ENCODE results near the gene DDX49. TPM values are rescaled to one million over a fixed set of nuclear protein-coding genes. Genes with fewer than 3 reads are reported as not detected.

Gene DDX49
- total and polyA plus RNA-seq, 8 donors, result 17.5 to 42.2 (median 24.5) TPM

- DNase-seq (no peak), ATAC-seq (peak in 1 of 4 donors; percentile 3), FAIRE-seq (no peak)
- 87 to 92% methylated on average over 26 of the region's 26 CpGs for WGBS, 2 donors
- no peaks in the 10 kb centered on the region for H3K4me1 ChIP-seq
- no peaks in the 10 kb centered on the region for H3K27me3 ChIP-seq
- no peak overlapping the region for H3K27ac ChIP-seq
- H3K36me3 ChIP-seq, result peaks cover 3 to 25% (median 6%) of the 10 kb centered on the region in 3 donors
- TF ChIP-seq CTCF (IDR thresholded peaks at IDR 0.05), result no peak
- H3K9me3 ChIP-seq, result no peaks in the 10 kb centered on the region
- H3K4me3 ChIP-seq, result no peak overlapping the region
- intact Hi-C loops (cut with DNase I), result no loop called here
Measured at GRCh38 chr19:18928018-18928805, 8.7 kb downstream of the DDX49 start.

GRCh38 chr19:18929311-18929710 lies 9.8 kb downstream of the DDX49 start:
- Histone ChIP-seq H3K4me1 (no peaks in the 10 kb centered on the region), H3K4me3 (no peak overlapping the region), H3K9me3 (no peaks in the 10 kb centered on the region), H3K27me3 (no peaks in the 10 kb centered on the region), H3K27ac (no peak overlapping the region), H3K36me3 (peaks cover 3 to 16% (median 6%) of the 10 kb centered on the region in 3 donors)
- TF ChIP-seq CTCF (IDR thresholded peaks at IDR 0.05), result no peak
- FAIRE-seq (no peak), ATAC-seq (no peak), DNase-seq (no peak)
- 89% methylated on average over 25 of the region's 25 CpGs for WGBS, 2 donors
- intact Hi-C loops (cut with DNase I), result no loop called here

GRCh38 chr19:18931316-18932162 lies 12.0 kb downstream of the DDX49 start:
- DNase-seq (no peak), ATAC-seq (no peak), FAIRE-seq (no peak)
- Histone ChIP-seq H3K4me3 (no peak overlapping the region), H3K9me3 (no peaks in the 10 kb centered on the region), H3K27me3 (no peaks in the 10 kb centered on the region), H3K36me3 (no peaks in the 10 kb centered on the region), H3K4me1 (no peaks in the 10 kb centered on the region), H3K27ac (no peak overlapping the region)
- no peak for TF ChIP-seq CTCF (IDR thresholded peaks at IDR 0.05)
- 85 to 87% methylated on average over 34 of the region's 34 CpGs for WGBS, 2 donors
- intact Hi-C loops (cut with DNase I), result no loop called here

- peak in 5 of 6 donors; percentile 44 to 79 (median 63) for DNase-seq
- intact Hi-C loops (cut with DNase I), result no loop called here
- Histone ChIP-seq H3K9me3 (no peaks in the 10 kb centered on the region), H3K4me3 (no peak overlapping the region), H3K27me3 (no peaks in the 10 kb centered on the region), H3K27ac (no peak overlapping the region), H3K4me1 (no peaks in the 10 kb centered on the region), H3K36me3 (no peaks in the 10 kb centered on the region)
- TF ChIP-seq CTCF (IDR thresholded peaks at IDR 0.05), result no peak
- ATAC-seq, result peak; percentile 49 to 92 (median 85)
- FAIRE-seq, result no peak
- WGBS, 2 donors, result 37 to 44% methylated on average over 32 to 37 of the region's 37 CpGs
Measured at GRCh38 chr19:18932216-18932841, 12.8 kb downstream of the DDX49 start.
